K562 (cell line): ENCODE measurements around the gene AKAP14. TPM values are rescaled to one million over a fixed set of nuclear protein-coding genes. Genes with fewer than 3 reads are reported as not detected.
A peak's percentile ranks its signal among the peaks of the same experiment; 100 is the strongest.

Source experiments
- CSDE1 ChIP-seq, 2 experiments: fragments of 450-650 bp; IDR thresholded peaks; 2 replicates each; pipeline ENCODE4 v1.6.1; 2016; ENCODE audit warnings: mild to moderate bottlenecking in 1 of 2
- E2F6 ChIP-seq, 2 experiments: IDR thresholded peaks; 2 replicates each; pipeline ENCODE4 v1.6.1; 2011; ENCODE audit warnings: borderline replicate concordance in 1 of 2, control low read depth in 1 of 2, low read depth in 1 of 2, low read length in 1 of 2, mild to moderate bottlenecking in 1 of 2, mixed read lengths in 1 of 2, moderate library complexity in 1 of 2; ENCODE audit not compliant: insufficient read depth in 1 of 2, insufficient read length in 1 of 2, poor library complexity in 1 of 2, severe bottlenecking in 1 of 2; ENCODE audit errors: extremely low read depth in 1 of 2
- FOSL1 ChIP-seq: fragments of 200-800 bp; sonication (Bioruptor generic); conservative IDR thresholded peaks from 2 replicates; pipeline ENCODE4 v1.6.1; 2016; ENCODE audit warnings: missing genetic modification characterization, missing compliant biosample characterization
- GABPA ChIP-seq: fragments of 200-800 bp; sonication (Bioruptor generic); conservative IDR thresholded peaks from 2 replicates; pipeline ENCODE4 v1.6.1; 2016; ENCODE audit warnings: low read depth, missing genetic modification characterization, missing compliant biosample characterization
- HMGN3 ChIP-seq: IDR thresholded peaks from 2 replicates; pipeline ENCODE4 v1.6.1; 2011; ENCODE audit warnings: borderline replicate concordance, low read depth, mild to moderate bottlenecking, mixed read lengths, low read length; ENCODE audit not compliant: insufficient read length; ENCODE audit errors: extremely low read depth
- NBN ChIP-seq: fragments of 450-650 bp; IDR thresholded peaks from 2 replicates; pipeline ENCODE4 v1.6.1; 2016; ENCODE audit warnings: low read depth, mild to moderate bottlenecking
- NCOA6 ChIP-seq: fragments of 450-650 bp; IDR thresholded peaks from 2 replicates; pipeline ENCODE4 v1.6.1; 2017; ENCODE audit warnings: mild to moderate bottlenecking
- NFATC3 ChIP-seq: fragments of 450-650 bp; IDR thresholded peaks from 2 replicates; pipeline ENCODE4 v1.6.1; 2017; ENCODE audit warnings: mild to moderate bottlenecking
- NFE2L1 ChIP-seq: fragments of 450-650 bp; IDR thresholded peaks from 2 replicates; pipeline ENCODE4 v1.6.1; 2016; ENCODE audit warnings: missing genetic modification characterization, low read depth, mild to moderate bottlenecking, missing compliant biosample characterization, moderate library complexity, borderline replicate concordance
- POLR2AphosphoS2 ChIP-seq: IDR thresholded peaks from 2 replicates; pipeline ENCODE4 v1.6.1; 2012; ENCODE audit warnings: low read length, improper control_type of control experiment
- POLR2G ChIP-seq: fragments of 200-400 bp; formaldehyde crosslinking; IDR thresholded peaks from 2 replicates; pipeline ENCODE4 v1.6.1; 2017; ENCODE audit warnings: low read depth, mild to moderate bottlenecking, antibody characterized with exemption, low read length, moderate library complexity
- STAG1 ChIP-seq: sonication (generic); formaldehyde crosslinking; IDR thresholded peaks from 2 replicates; pipeline ENCODE4 v1.5.0; 2020; ENCODE audit warnings: missing genetic modification reagents, borderline replicate concordance
- TSC22D4 ChIP-seq: fragments of 450-650 bp; IDR thresholded peaks from 2 replicates; pipeline ENCODE4 v1.6.1; 2016; ENCODE audit warnings: missing genetic modification characterization, missing biosample characterization, control low read depth
- ZBTB43 ChIP-seq: sonication (generic); formaldehyde crosslinking; IDR thresholded peaks from 2 replicates; pipeline ENCODE4 v1.8.0; 2023; ENCODE audit warnings: mild to moderate bottlenecking, missing genetic modification reagents
- ZBTB7A ChIP-seq: IDR thresholded peaks from 2 replicates; pipeline ENCODE4 v1.6.1; 2011; ENCODE audit warnings: low read depth, mild to moderate bottlenecking, low read length, moderate library complexity, borderline replicate concordance; ENCODE audit not compliant: control insufficient read depth
- polyA plus RNA-seq, 8 experiments: library from polyadenylated mRNA; depleted of rRNA in 4 of 8; stranded (reverse) in 5 of 8; unstranded in 3 of 8; fragments of >200 nt; fragmentation: Nextera tagmentation in 2 of 8; fragmentation: Illumina TruSeq in 1 of 8; extraction: Ambion mirVana in 2 of 8; extraction: Trizol in 1 of 8; gene quantifications; 2 replicates each; pipeline versions ENCODE4 v1.2.1 to v1.2.3, GENCODE V29; 2011 to 2014; ENCODE audit warnings: inconsistent platforms in 1 of 8, missing spikeins in 1 of 8
- total RNA-seq, 7 experiments: library from RNA; depleted of rRNA in 6 of 7; stranded (reverse); fragments of >200 nt in 6 of 7; fragmentation: Illumina TruSeq in 2 of 7; extraction: Trizol in 2 of 7; gene quantifications; 2 replicates each; pipeline versions ENCODE4 v1.2.1 to v1.2.3, GENCODE V29; 2011 to 2021; ENCODE audit warnings: low replicate concordance in 1 of 7
- TF ChIP-seq, protein P1 (sequence below): fragments of 450-650 bp; IDR thresholded peaks from 2 replicates; pipeline ENCODE4 v1.6.1; 2016; ENCODE audit warnings: low read depth

The AKAP14 gene
- total and polyA plus RNA-seq, 9 of the 15 experiments (the other 6 are each of a cell fraction or from before 2014, with no cell fraction given), result not detected

DNA sequence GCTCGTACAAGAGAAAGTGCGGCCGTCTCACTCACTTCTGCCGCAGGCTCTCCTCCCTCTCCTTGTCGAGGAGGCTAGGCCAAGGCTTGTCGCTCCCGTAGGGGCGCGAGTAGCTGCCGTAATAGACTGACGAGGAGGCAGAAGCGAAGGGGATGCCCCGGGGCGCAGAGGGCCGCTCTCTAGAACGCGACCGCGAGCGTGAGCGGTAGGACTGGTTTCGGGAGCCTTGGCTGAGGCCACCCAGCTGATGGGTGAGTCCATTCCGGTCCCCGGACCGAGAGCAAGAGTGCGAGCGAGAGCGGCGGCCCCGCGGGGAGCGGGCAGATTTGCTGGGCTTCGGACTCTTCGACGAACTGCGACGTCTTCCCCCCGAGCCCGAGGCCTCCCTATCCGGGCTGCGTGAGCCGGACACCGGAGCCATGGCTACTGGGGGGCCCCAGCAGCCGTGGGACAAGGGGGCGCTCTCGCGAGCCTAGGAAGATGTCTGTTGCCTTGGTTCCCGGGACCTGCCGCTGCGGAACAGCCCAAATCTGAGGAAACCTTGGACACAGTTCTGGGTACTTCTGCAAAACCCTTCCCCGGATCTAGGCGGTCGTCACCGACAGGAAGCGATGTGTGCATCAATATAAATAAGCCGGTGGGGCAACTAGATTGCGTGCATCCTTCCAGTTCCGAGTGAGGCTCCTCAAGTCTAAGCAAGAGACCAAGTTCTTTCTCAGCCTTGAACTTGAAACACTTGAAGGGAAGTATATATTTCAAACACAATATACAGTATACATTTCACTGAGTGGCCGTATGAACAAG, 47.7 kb downstream of the AKAP14 start, which contains the start of gene NKAP (continued):
- TF ChIP-seq, protein P1, sequence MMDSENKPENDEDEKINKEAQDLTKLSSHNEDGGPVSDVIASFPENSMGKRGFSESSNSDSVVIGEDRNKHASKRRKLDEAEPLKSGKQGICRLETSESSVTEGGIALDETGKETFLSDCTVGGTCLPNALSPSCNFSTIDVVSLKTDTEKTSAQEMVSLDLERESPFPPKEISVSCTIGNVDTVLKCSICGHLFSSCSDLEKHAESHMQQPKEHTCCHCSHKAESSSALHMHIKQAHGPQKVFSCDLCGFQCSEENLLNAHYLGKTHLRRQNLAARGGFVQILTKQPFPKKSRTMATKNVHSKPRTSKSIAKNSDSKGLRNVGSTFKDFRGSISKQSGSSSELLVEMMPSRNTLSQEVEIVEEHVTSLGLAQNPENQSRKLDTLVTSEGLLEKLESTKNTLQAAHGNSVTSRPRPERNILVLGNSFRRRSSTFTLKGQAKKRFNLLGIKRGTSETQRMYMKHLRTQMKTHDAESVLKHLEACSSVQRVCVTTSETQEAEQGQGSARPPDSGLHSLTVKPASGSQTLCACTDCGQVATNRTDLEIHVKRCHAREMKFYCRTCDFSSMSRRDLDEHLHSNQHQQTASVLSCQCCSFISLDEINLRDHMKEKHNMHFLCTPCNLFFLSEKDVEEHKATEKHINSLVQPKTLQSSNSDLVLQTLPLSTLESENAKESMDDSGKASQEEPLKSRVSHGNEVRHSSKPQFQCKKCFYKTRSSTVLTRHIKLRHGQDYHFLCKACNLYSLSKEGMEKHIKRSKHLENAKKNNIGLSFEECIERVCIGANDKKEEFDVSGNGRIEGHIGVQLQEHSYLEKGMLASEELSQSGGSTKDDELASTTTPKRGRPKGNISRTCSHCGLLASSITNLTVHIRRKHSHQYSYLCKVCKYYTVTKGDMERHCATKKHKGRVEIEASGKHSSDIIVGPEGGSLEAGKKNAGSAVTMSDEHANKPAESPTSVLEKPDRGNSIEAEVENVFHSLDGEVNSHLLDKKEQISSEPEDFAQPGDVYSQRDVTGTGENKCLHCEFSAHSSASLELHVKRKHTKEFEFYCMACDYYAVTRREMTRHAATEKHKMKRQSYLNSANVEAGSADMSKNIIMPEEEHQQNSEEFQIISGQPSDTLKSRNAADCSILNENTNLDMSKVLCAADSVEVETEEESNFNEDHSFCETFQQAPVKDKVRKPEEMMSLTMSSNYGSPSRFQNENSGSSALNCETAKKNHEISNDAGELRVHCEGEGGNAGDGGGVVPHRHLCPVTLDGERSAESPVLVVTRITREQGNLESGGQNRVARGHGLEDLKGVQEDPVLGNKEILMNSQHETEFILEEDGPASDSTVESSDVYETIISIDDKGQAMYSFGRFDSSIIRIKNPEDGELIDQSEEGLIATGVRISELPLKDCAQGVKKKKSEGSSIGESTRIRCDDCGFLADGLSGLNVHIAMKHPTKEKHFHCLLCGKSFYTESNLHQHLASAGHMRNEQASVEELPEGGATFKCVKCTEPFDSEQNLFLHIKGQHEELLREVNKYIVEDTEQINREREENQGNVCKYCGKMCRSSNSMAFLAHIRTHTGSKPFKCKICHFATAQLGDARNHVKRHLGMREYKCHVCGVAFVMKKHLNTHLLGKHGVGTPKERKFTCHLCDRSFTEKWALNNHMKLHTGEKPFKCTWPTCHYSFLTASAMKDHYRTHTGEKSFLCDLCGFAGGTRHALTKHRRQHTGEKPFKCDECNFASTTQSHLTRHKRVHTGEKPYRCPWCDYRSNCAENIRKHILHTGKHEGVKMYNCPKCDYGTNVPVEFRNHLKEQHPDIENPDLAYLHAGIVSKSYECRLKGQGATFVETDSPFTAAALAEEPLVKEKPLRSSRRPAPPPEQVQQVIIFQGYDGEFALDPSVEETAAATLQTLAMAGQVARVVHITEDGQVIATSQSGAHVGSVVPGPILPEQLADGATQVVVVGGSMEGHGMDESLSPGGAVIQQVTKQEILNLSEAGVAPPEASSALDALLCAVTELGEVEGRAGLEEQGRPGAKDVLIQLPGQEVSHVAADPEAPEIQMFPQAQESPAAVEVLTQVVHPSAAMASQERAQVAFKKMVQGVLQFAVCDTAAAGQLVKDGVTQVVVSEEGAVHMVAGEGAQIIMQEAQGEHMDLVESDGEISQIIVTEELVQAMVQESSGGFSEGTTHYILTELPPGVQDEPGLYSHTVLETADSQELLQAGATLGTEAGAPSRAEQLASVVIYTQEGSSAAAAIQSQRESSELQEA, result no peak
- TF ChIP-seq ZBTB43 (CRISPR knock-in tag), result no peak
- no peak for TF ChIP-seq POLR2AphosphoS2
- no peak for TF ChIP-seq ZBTB7A
- peak; percentile 89 for TF ChIP-seq POLR2G
- TF ChIP-seq NCOA6, result peak; percentile 38; the same call in 1 of the 2 replicates
- 0 out of 4 replicates have a peak, but pooled peaks of 1 of the 2 experiments have one; percentile 15 for TF ChIP-seq CSDE1 (IDR thresholded peaks at IDR 0.05)
- peak; percentile 60; the same call in 1 of the 2 replicates for TF ChIP-seq NFATC3
- TF ChIP-seq GABPA (tag), result peak; percentile 97
- 0 out of 2 replicates have a peak, but pooled peaks have one; percentile 13 for TF ChIP-seq FOSL1 (tag)
- TF ChIP-seq E2F6 (IDR thresholded peaks at IDR 0.05; ENCODE audit: borderline replicate concordance in 1 of 2, extremely low read depth in 1 of 2, insufficient read depth in 1 of 2, insufficient read length in 1 of 2, low read depth in 1 of 2, low read length in 1 of 2, poor library complexity in 1 of 2, severe bottlenecking in 1 of 2), result peak in 1 of 2 experiments; percentile 20
- no peak for TF ChIP-seq NBN
- TF ChIP-seq STAG1 (CRISPR knock-in tag), result no peak
- TF ChIP-seq TSC22D4 (tag), result no peak
- peak; percentile 41 for TF ChIP-seq HMGN3
- no peak for TF ChIP-seq NFE2L1 (tag)
